Stimulated activated CD4-positive, alpha-beta T cell treated with anti-CD3 and anti-CD28 coated beads, Interleukin-1b, Interleukin-23, amount 100 ng/mL, for 1 hour (primary cell): Measurements from ENCODE around the gene GSTA5.
"Not testable (repeated sequence)": the region's sequence is repeated elsewhere in the genome, so short reads cannot be mapped to it uniquely, and the experiment has no call there.

Experiments
- DNase-seq, 2 donors: peaks; one replicate each; pipeline ENCODE4 v3.0.0-alpha.2; 2020; ENCODE audit warnings: low read depth in 2 of 2

The GSTA5 gene

GRCh38 chr6:52789658-52790057 lies 51.0 kb downstream of the GSTA5 start:
- DNase-seq: not testable (repeated sequence)

- DNase-seq: no peak
Observed at GRCh38 chr6:52788478-52788877, 52.1 kb downstream of the GSTA5 start.

- DNase-seq: no peak
Observed at GRCh38 chr6:52787917-52788316, 52.7 kb downstream of the GSTA5 start.

- DNase-seq: no peak
Observed at GRCh38 chr6:52786249-52786956, 54.2 kb downstream of the GSTA5 start.

GRCh38 chr6:52782696-52783274 lies 57.8 kb downstream of the GSTA5 start:
- not testable (repeated sequence) for DNase-seq

GRCh38 chr6:52782209-52782608 lies 58.4 kb downstream of the GSTA5 start:
- DNase-seq: not testable (repeated sequence)
